Measurements from ENCODE around the gene PSMC1. TPM values are rescaled to one million over a fixed set of nuclear protein-coding genes. Genes with fewer than 3 reads are reported as not detected.

PSMC1 gene
- total and polyA plus RNA-seq, 4 donors = 47.3 to 89.9 (median 84.8) TPM

GRCh38 chr14:90321891-90322290, 65.5 kb downstream of the PSMC1 start (continued):
- TF ChIP-seq CTCF (IDR thresholded peaks at IDR 0.05; ENCODE audit: low read depth, low read length, missing input control) (no peak), FOXA1 (IDR thresholded peaks at IDR 0.05) (no peak), JUND (IDR thresholded peaks at IDR 0.05) (no peak), HNF4A (conservative IDR thresholded peaks at IDR 0.05) (no peak), SP1 (IDR thresholded peaks at IDR 0.05) (no peak), FOXA2 (IDR thresholded peaks at IDR 0.05) (no peak), ATF3 (IDR thresholded peaks at IDR 0.05) (no peak), HNF4G (IDR thresholded peaks at IDR 0.05) (no peak), TAF1 (conservative IDR thresholded peaks at IDR 0.05) (no peak)

Other genes with a start within 250 kb of the PSMC1 start
- gene KCNK13, start 194.6 kb upstream of the PSMC1 start, total RNA-seq = under 1 TPM; 0.25 to 0.61 TPM
- gene KCNK13, start 194.6 kb upstream of the PSMC1 start, polyA plus RNA-seq = under 1 TPM in 1 of 2 donors, not detected in 1; 0.38 TPM
- gene NRDE2, start 75.4 kb downstream of the PSMC1 start, total RNA-seq = 10 to 100 TPM; 10.1 to 17.4 TPM
- gene NRDE2, start 75.4 kb downstream of the PSMC1 start, polyA plus RNA-seq = 10 to 100 TPM in 1 of 2 donors, 1 to 10 TPM in 1; 5.6 to 20.0 TPM
- 100 to 1,000 TPM; 146 to 156 TPM for gene CALM1, start 140.5 kb downstream of the PSMC1 start, total RNA-seq
- 100 to 1,000 TPM; 176 to 517 TPM for gene CALM1, start 140.5 kb downstream of the PSMC1 start, polyA plus RNA-seq